ENCODE data around the gene GPSM1.

Gene GPSM1

GRCh38 chr9:136365775-136366222 is 38.5 kb downstream of the GPSM1 start:
- no peak overlapping the region for H3K9ac ChIP-seq (ENCODE audit: low read length)
- peaks cover 9% of the 10 kb centered on the region; the same call in 1 of the 2 replicates for H3K36me3 ChIP-seq (ENCODE audit: control insufficient read depth, insufficient read depth, low read length)
- H3K9me3 ChIP-seq (ENCODE audit: control insufficient read depth, insufficient read depth, low read depth, low read length): no peaks in the 10 kb centered on the region
- peaks cover 17% of the 10 kb centered on the region for H3K4me1 ChIP-seq (ENCODE audit: control insufficient read depth, insufficient read depth, low read length)
- H3K27me3 ChIP-seq (ENCODE audit: control insufficient read depth, insufficient read depth, low read length): no peaks in the 10 kb centered on the region
- no peak overlapping the region for H3K4me3 ChIP-seq (ENCODE audit: low read depth, low read length)
- no peak overlapping the region for H3K27ac ChIP-seq (ENCODE audit: low read depth, low read length)

DNA sequence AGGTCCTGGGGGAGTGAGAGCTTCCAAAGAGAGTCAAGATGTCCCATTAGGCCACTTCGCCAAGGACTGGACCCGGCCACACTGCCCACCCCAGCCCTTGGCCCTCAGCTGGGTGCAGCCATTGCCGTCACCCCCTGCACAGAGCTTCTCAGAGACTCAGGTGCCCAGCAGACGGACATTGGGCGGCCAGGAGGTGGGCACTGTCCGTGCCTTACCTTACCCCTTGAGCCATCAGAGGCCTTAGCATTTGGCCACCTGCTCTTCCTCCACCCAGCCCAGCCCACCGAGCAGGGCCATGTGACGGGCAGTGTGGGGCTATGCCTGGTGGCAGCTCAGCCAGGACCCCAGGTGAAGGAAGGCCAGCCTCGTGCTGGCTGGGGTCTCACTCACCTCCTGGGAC is 39.5 kb downstream of the GPSM1 start:
- Histone ChIP-seq H3K36me3 (ENCODE audit: control insufficient read depth, insufficient read depth, low read length) (peaks cover 4% of the 10 kb centered on the region; the same call in 1 of the 2 replicates), H3K27ac (ENCODE audit: low read depth, low read length) (no peak overlapping the region), H3K9ac (ENCODE audit: low read length) (no peak overlapping the region), H3K27me3 (ENCODE audit: control insufficient read depth, insufficient read depth, low read length) (no peaks in the 10 kb centered on the region), H3K9me3 (ENCODE audit: control insufficient read depth, insufficient read depth, low read depth, low read length) (no peaks in the 10 kb centered on the region), H3K4me3 (ENCODE audit: low read depth, low read length) (no peak overlapping the region), H3K4me1 (ENCODE audit: control insufficient read depth, insufficient read depth, low read length) (peaks cover 17% of the 10 kb centered on the region)

- H3K36me3 ChIP-seq (ENCODE audit: control insufficient read depth, insufficient read depth, low read length): 0 out of 2 replicates have a peak, but pooled peaks cover 4% of the 10 kb centered on the region
- H3K4me3 ChIP-seq (ENCODE audit: low read depth, low read length): no peak overlapping the region
- H3K9ac ChIP-seq (ENCODE audit: low read length): peak overlapping the region; percentile 10
- no peak overlapping the region for H3K27ac ChIP-seq (ENCODE audit: low read depth, low read length)
- no peaks in the 10 kb centered on the region for H3K27me3 ChIP-seq (ENCODE audit: control insufficient read depth, insufficient read depth, low read length)
- no peaks in the 10 kb centered on the region for H3K9me3 ChIP-seq (ENCODE audit: control insufficient read depth, insufficient read depth, low read depth, low read length)
- H3K4me1 ChIP-seq (ENCODE audit: control insufficient read depth, insufficient read depth, low read length): peaks cover 17% of the 10 kb centered on the region
Measured at GRCh38 chr9:136367296-136368145, 40.2 kb downstream of the GPSM1 start.

DNA sequence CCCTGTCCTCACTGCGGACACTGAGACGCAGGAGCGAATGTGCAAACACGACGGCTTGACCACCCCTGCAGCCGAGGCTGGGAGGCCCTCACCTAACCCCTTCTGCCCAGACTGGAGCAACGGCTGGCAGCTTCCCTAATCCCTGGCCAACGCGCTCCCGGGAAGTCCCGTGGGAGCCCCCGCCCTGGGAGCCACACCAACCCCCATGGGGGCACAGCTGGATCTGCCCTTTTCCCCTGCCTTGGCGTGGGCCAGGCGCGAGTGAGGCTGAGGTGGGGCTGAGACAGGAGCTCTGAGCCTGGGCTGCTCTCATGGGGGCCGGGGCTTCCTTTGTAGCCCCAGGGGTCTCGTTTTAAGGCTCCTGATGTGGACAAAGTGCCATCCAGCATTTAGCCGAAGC is 40.9 kb downstream of the GPSM1 start:
- Histone ChIP-seq H3K4me3 (ENCODE audit: low read depth, low read length) (no peak overlapping the region), H3K27ac (ENCODE audit: low read depth, low read length) (no peak overlapping the region), H3K36me3 (ENCODE audit: control insufficient read depth, insufficient read depth, low read length) (0 out of 2 replicates have a peak, but pooled peaks cover 4% of the 10 kb centered on the region), H3K9ac (ENCODE audit: low read length) (peak overlapping the region; percentile 10), H3K4me1 (ENCODE audit: control insufficient read depth, insufficient read depth, low read length) (peaks cover 14% of the 10 kb centered on the region), H3K27me3 (ENCODE audit: control insufficient read depth, insufficient read depth, low read length) (no peaks in the 10 kb centered on the region), H3K9me3 (ENCODE audit: control insufficient read depth, insufficient read depth, low read depth, low read length) (no peaks in the 10 kb centered on the region)

GRCh38 chr9:136370037-136370436 is 42.7 kb downstream of the GPSM1 start:
- H3K27me3 ChIP-seq (ENCODE audit: control insufficient read depth, insufficient read depth, low read length): no peaks in the 10 kb centered on the region
- H3K9me3 ChIP-seq (ENCODE audit: control insufficient read depth, insufficient read depth, low read depth, low read length): no peaks in the 10 kb centered on the region
- H3K9ac ChIP-seq (ENCODE audit: low read length): no peak overlapping the region
- peaks cover 4% of the 10 kb centered on the region; the same call in 1 of the 2 replicates for H3K4me1 ChIP-seq (ENCODE audit: control insufficient read depth, insufficient read depth, low read length)
- H3K36me3 ChIP-seq (ENCODE audit: control insufficient read depth, insufficient read depth, low read length): peaks cover 10% of the 10 kb centered on the region
- no peak overlapping the region for H3K27ac ChIP-seq (ENCODE audit: low read depth, low read length)
- no peak overlapping the region for H3K4me3 ChIP-seq (ENCODE audit: low read depth, low read length)

- no peaks in the 10 kb centered on the region for H3K9me3 ChIP-seq (ENCODE audit: control insufficient read depth, insufficient read depth, low read depth, low read length)
- H3K4me1 ChIP-seq (ENCODE audit: control insufficient read depth, insufficient read depth, low read length): no peaks in the 10 kb centered on the region; the same call in 1 of the 2 replicates
- peaks cover 18% of the 10 kb centered on the region for H3K36me3 ChIP-seq (ENCODE audit: control insufficient read depth, insufficient read depth, low read length)
- H3K27ac ChIP-seq (ENCODE audit: low read depth, low read length): no peak overlapping the region
- H3K27me3 ChIP-seq (ENCODE audit: control insufficient read depth, insufficient read depth, low read length): no peaks in the 10 kb centered on the region
- no peak overlapping the region for H3K9ac ChIP-seq (ENCODE audit: low read length)
- H3K4me3 ChIP-seq (ENCODE audit: low read depth, low read length): no peak overlapping the region
Measured at GRCh38 chr9:136370687-136371532, 43.6 kb downstream of the GPSM1 start.

DNA sequence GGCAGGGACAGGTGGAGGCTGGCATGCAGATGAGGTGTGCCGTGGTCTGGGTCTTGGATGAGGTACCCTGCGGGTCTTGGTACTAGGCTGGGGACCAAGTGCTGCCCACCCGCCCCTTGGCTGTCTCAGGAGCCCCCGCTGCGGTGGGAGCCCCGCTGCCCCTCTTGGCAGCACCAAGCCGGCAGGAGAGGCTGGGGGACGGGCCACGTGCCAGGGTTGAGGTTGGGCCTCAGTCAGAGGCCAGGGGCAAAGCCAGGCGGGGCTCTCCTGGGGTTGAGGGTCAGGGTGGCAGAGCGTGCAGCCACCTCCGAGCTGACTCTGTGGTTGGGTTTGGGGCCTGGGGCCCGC is 44.2 kb downstream of the GPSM1 start:
- no peak overlapping the region for H3K9ac ChIP-seq (ENCODE audit: low read length)
- H3K36me3 ChIP-seq (ENCODE audit: control insufficient read depth, insufficient read depth, low read length): peaks cover 24% of the 10 kb centered on the region
- no peak overlapping the region for H3K27ac ChIP-seq (ENCODE audit: low read depth, low read length)
- no peaks in the 10 kb centered on the region; the same call in 1 of the 2 replicates for H3K4me1 ChIP-seq (ENCODE audit: control insufficient read depth, insufficient read depth, low read length)
- no peaks in the 10 kb centered on the region for H3K9me3 ChIP-seq (ENCODE audit: control insufficient read depth, insufficient read depth, low read depth, low read length)
- H3K27me3 ChIP-seq (ENCODE audit: control insufficient read depth, insufficient read depth, low read length): no peaks in the 10 kb centered on the region
- no peak overlapping the region for H3K4me3 ChIP-seq (ENCODE audit: low read depth, low read length)

DNA sequence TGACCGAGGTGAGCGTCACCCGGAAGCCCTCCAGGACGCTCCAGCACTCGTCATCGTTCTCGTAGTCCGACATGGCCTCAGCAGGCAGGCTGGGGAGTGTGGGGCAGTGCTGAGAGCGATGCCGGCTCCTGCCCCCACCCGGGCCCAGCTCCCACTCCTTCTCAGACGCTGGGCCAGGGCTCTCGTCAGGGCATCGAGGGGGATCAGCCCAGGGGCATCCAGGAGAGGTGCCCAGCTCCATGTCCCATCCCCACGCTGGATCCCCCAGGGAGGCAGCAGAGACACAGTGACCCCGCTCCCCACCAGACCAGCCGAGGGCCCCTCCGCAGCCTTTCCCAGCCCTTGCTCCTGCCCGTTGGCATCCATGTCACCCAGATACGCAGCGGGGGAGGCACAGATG is 44.7 kb downstream of the GPSM1 start:
- Histone ChIP-seq H3K27ac (ENCODE audit: low read depth, low read length) (no peak overlapping the region), H3K4me3 (ENCODE audit: low read depth, low read length) (no peak overlapping the region)

GRCh38 chr9:136372561-136373299 is 45.4 kb downstream of the GPSM1 start:
- Histone ChIP-seq H3K27me3 (ENCODE audit: control insufficient read depth, insufficient read depth, low read length) (no peaks in the 10 kb centered on the region), H3K4me3 (ENCODE audit: low read depth, low read length) (no peak overlapping the region), H3K27ac (ENCODE audit: low read depth, low read length) (no peak overlapping the region; the same call in 1 of the 2 replicates)

More for the DNA sequence above, 44.7 kb downstream of the GPSM1 start:
- H3K27me3 ChIP-seq (ENCODE audit: control insufficient read depth, insufficient read depth, low read length): no peaks in the 10 kb centered on the region
- no peaks in the 10 kb centered on the region for H3K9me3 ChIP-seq (ENCODE audit: control insufficient read depth, insufficient read depth, low read depth, low read length)
- H3K9ac ChIP-seq (ENCODE audit: low read length): no peak overlapping the region
- H3K4me1 ChIP-seq (ENCODE audit: control insufficient read depth, insufficient read depth, low read length): no peaks in the 10 kb centered on the region; the same call in 1 of the 2 replicates
- H3K36me3 ChIP-seq (ENCODE audit: control insufficient read depth, insufficient read depth, low read length): peaks cover 29% of the 10 kb centered on the region

DNA sequence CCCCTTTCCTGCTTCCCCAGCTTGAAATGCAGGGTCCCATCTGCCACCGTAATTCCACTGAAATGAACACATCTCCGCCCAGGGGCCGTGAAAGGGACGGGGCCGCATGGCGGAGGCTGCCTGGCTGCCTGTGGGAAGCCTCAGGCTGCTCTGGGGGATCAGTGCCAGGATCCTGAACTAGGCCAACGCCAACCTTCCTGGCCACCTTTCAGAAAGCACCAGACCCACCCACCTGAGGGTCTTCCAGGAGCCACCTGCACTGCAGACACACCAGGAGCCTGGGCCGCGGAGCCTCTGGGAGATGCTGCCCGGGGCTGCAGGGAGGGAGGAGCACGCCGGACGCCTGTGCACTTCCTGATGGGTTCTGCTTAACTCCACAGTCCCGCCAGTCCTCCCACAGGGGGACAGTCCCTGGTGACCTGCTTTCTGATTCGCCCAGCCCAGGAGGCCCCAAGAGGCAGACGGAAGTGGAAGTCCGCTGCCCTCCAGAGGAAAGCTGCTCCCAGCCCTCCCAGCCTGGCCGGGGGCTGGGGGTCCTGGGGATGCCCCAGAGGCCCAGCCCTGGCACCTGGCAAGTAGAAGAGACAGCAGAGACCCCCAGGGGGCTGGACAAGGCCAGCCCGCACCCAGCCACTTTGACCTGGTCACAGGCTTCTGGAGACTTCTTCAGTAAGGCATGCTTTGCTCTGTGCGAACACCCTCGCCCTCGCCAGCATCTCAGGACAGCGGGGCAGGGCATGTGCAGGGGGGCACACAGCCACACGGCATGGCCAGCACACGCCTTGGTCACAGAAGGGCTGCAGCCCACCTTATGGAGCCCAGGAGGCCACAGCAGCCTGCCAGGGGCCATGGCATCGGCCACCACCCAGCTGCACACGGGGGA is 46.2 kb downstream of the GPSM1 start, which contains the start of gene CARD9:
CARD9 (minus strand) TSS at position 370 of the 883 bp plus-strand sequence. CDS start 1,591 bp downstream, outside the sequence.
- Histone ChIP-seq H3K36me3 (ENCODE audit: control insufficient read depth, insufficient read depth, low read length) (peaks cover 40% of the 10 kb centered on the region), H3K4me3 (ENCODE audit: low read depth, low read length) (no peak within 1 kb of the TSS), H3K9me3 (ENCODE audit: control insufficient read depth, insufficient read depth, low read depth, low read length) (no peaks in the 10 kb centered on the region), H3K9ac (ENCODE audit: low read length) (peak within 1 kb of the TSS; percentile 34), H3K4me1 (ENCODE audit: control insufficient read depth, insufficient read depth, low read length) (no peaks in the 10 kb centered on the region; the same call in 1 of the 2 replicates), H3K27ac (ENCODE audit: low read depth, low read length) (peak within 1 kb of the TSS; percentile 58), H3K27me3 (ENCODE audit: control insufficient read depth, insufficient read depth, low read length) (no peaks in the 10 kb centered on the region)

More at GRCh38 chr9:136372561-136373299, 45.4 kb downstream of the GPSM1 start:
- Histone ChIP-seq H3K36me3 (ENCODE audit: control insufficient read depth, insufficient read depth, low read length) (peaks cover 34% of the 10 kb centered on the region), H3K4me1 (ENCODE audit: control insufficient read depth, insufficient read depth, low read length) (no peaks in the 10 kb centered on the region; the same call in 1 of the 2 replicates), H3K9ac (ENCODE audit: low read length) (no peak overlapping the region), H3K9me3 (ENCODE audit: control insufficient read depth, insufficient read depth, low read depth, low read length) (no peaks in the 10 kb centered on the region)

Measured in HUES6 (cell line).